CD4-positive, CD25-positive, alpha-beta regulatory T cell (primary cell): ENCODE measurements around the gene DUS3L. TPM values are rescaled to one million over a fixed set of nuclear protein-coding genes. Genes with fewer than 3 reads are reported as not detected.

Experiments
- ATAC-seq, 2 donors: fragments of 150-1000 bp; cut with Tn5 transposase; one replicate each; pipeline ENCODE4 v1.10.0; 2021; ENCODE audit warnings: low read depth in 2 of 2, moderate number of reproducible peaks in 2 of 2, moderate library complexity in 1 of 2
- DNase-seq, 3 donors: peaks; one replicate each; pipeline versions ENCODE4 v3.0.0 to v3.0.0-alpha.2; 2012 to 2022; ENCODE audit warnings: mixed read lengths in 1 of 3
- H3K27ac ChIP-seq: one replicate; pipeline ENCODE4 v1.7.0; 2013; ENCODE audit warnings: mild to moderate bottlenecking, low read length; ENCODE audit not compliant: insufficient read depth, poor library complexity, severe bottlenecking
- H3K27me3 ChIP-seq: one replicate; pipeline ENCODE4 v1.7.0; 2013; ENCODE audit warnings: low read length; ENCODE audit not compliant: control insufficient read depth, insufficient read depth
- H3K36me3 ChIP-seq: one replicate; pipeline ENCODE4 v1.7.0; 2013; ENCODE audit warnings: mild to moderate bottlenecking, low read length, moderate library complexity; ENCODE audit not compliant: control insufficient read depth, insufficient read depth
- H3K4me1 ChIP-seq: 2 replicates; pipeline ENCODE4 v1.7.0; 2013; ENCODE audit warnings: mild to moderate bottlenecking, low read length; ENCODE audit not compliant: insufficient read depth, control insufficient read depth, poor library complexity, severe bottlenecking
- H3K4me3 ChIP-seq: one replicate; pipeline ENCODE4 v1.7.0; 2013; ENCODE audit warnings: low read depth, mild to moderate bottlenecking, low read length, moderate library complexity
- H3K9me3 ChIP-seq, 2 experiments: 1 replicate in 1 of 2; 2 replicates in 1 of 2; pipeline ENCODE4 v1.7.0; 2013; ENCODE audit warnings: low read length in 2 of 2, mild to moderate bottlenecking in 1 of 2, moderate library complexity in 1 of 2; ENCODE audit not compliant: control insufficient read depth in 2 of 2
- H3K27ac Mint-ChIP-seq, 3 donors: one replicate each; pipeline ENCODE4 v1.8.0; 2020 to 2022; ENCODE audit warnings: mild to moderate bottlenecking in 3 of 3, mixed read lengths in 3 of 3, moderate library complexity in 2 of 3
- H3K27me3 Mint-ChIP-seq: one replicate; pipeline ENCODE4 v1.8.0; 2022; ENCODE audit warnings: mild to moderate bottlenecking, mixed read lengths
- H3K36me3 Mint-ChIP-seq: one replicate; pipeline ENCODE4 v1.8.0; 2020; ENCODE audit warnings: mixed read lengths
- H3K4me1 Mint-ChIP-seq, 4 donors: one replicate each; pipeline ENCODE4 v1.8.0; 2020 to 2022; ENCODE audit warnings: mixed read lengths in 4 of 4, mild to moderate bottlenecking in 1 of 4
- H3K4me3 Mint-ChIP-seq, 4 donors: one replicate each; pipeline ENCODE4 v1.8.0; 2020 to 2022; ENCODE audit warnings: mild to moderate bottlenecking in 4 of 4, mixed read lengths in 4 of 4, moderate library complexity in 3 of 4
- H3K9me3 Mint-ChIP-seq, 7 donors: one replicate each; pipeline ENCODE4 v1.8.0; 2020 to 2022; ENCODE audit warnings: mixed read lengths in 7 of 7, mild to moderate bottlenecking in 3 of 7, moderate library complexity in 2 of 7
- polyA plus RNA-seq, 4 donors: library from polyadenylated mRNA; unstranded; fragments of 300-500 nt; fragmentation: Illumina TruSeq; gene quantifications; one replicate each; pipeline ENCODE4 v1.2.3, GENCODE V29; 2021
- total RNA-seq: library from RNA; stranded (reverse); gene quantifications from one replicate; pipeline ENCODE4 v1.2.3, GENCODE V29; 2022

Gene DUS3L
- total and polyA plus RNA-seq, 5 donors from 2014 or later, result 25.4 to 129 (median 34.0) TPM

DNA sequence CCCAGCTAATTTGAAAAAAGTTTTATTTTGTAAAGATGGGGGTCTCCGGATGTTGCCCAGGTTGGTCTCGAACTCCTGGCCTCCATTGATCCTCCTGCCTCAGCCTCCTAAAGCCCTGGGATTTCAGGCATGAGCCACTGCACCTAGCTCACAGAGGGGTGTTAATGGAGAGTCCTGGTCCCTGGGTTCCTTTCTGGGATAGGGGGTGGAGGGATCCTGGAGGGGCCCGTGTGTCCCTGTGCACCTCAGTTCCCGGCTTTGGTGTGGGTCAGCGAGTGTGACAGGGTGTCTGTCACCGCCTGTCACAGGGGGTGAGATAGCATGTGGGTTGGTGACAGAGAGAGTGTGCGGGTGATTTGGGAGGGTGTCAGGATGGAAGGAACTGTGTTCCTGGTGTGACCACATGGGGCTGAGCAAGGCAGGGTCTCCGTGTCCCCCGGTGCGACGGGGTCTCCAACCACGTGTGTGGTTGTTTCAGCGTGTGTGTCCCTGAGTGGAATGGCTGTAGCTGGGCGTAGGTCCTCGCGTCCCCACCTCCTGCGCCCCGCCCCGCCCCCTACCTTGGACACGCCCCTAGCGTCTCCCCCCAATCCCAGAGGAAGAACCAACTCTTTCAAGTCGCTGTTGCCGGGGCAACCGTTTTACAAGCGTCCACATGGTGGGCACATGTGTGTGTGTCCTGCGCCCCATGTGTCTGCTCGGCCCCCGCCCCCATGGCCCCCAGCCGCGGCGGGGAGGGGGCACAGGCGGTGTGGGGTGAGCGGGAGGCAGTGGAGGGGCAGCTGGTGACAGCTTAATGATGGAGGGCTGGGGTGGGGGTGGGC, 11.0 kb upstream of the DUS3L start:
- Histone ChIP-seq H3K9me3 (no peaks in the 10 kb centered on the region), H3K4me3 (no peak overlapping the region), H3K36me3 (no peaks in the 10 kb centered on the region), H3K4me1 (peaks cover 20% of the 10 kb centered on the region), H3K27ac (no peak overlapping the region), H3K27me3 (peaks cover 5% of the 10 kb centered on the region)
- ATAC-seq (no peak), DNase-seq (no peak)
- Mint-ChIP-seq H3K9me3 (peaks cover 0 to 4% (median 0%) of the 10 kb centered on the region in 7 donors), H3K27me3 (peaks cover 42% of the 10 kb centered on the region), H3K36me3 (no peaks in the 10 kb centered on the region), H3K4me1 (peaks cover 0 to 32% (median 4%) of the 10 kb centered on the region in 4 donors), H3K4me3 (peak overlapping the region in 3 of 4 donors; percentile 41 to 79 (median 52)), H3K27ac (no peak overlapping the region)

DNA sequence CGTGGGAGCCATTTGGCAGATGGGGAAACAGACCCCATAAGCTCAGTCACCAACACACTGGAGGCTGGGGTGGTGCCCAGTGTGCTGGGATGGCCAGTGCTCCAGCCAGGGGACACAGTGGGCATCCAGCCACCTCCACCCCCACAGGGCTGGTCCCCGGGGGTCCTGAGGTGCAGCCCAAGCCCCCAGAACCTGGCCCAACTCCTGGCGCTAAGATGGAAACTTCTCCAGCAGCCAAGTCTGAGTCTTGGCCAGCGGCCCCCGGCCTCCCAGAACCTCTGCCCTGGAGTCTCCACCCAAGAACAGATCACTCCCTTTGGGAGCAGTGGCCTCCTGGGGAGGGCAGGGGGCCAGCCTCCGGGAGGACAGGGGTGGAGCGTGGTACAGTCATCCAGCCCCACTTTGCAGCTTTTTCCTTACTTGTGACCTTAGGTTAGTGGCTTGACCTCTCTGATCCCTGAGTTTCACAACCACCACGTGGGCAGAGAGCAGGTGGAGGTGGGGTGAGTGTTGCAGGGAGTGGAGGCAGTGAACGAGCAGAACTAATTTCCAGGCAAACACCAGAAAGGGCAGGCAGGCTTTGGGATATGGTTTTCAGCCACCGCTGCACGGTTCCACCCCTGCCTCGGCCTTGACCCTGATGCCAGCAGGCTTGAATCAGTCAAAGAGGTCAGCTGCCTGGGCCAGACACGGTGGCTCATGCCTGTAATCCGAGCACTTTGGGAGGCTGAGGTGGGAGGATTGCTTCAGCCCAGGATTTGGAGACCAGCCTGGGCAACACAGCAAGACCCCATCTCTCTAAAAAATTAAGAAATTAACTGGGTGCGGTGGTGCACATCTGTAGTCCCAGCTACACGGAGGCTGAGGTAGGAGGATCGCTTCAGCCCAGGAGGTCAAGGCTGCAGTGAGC, 9.7 kb upstream of the DUS3L start:
- ATAC-seq (no peak), DNase-seq (no peak)
- Mint-ChIP-seq H3K4me1 (peaks cover 0 to 25% (median 4%) of the 10 kb centered on the region in 4 donors), H3K4me3 (no peak overlapping the region), H3K36me3 (no peaks in the 10 kb centered on the region), H3K9me3 (peaks cover 0 to 4% (median 0%) of the 10 kb centered on the region in 7 donors), H3K27me3 (peaks cover 33% of the 10 kb centered on the region), H3K27ac (no peak overlapping the region)
- Histone ChIP-seq H3K9me3 (no peaks in the 10 kb centered on the region), H3K4me3 (no peak overlapping the region), H3K27me3 (peaks cover 5% of the 10 kb centered on the region), H3K27ac (no peak overlapping the region), H3K4me1 (peaks cover 18% of the 10 kb centered on the region), H3K36me3 (no peaks in the 10 kb centered on the region)

DNA sequence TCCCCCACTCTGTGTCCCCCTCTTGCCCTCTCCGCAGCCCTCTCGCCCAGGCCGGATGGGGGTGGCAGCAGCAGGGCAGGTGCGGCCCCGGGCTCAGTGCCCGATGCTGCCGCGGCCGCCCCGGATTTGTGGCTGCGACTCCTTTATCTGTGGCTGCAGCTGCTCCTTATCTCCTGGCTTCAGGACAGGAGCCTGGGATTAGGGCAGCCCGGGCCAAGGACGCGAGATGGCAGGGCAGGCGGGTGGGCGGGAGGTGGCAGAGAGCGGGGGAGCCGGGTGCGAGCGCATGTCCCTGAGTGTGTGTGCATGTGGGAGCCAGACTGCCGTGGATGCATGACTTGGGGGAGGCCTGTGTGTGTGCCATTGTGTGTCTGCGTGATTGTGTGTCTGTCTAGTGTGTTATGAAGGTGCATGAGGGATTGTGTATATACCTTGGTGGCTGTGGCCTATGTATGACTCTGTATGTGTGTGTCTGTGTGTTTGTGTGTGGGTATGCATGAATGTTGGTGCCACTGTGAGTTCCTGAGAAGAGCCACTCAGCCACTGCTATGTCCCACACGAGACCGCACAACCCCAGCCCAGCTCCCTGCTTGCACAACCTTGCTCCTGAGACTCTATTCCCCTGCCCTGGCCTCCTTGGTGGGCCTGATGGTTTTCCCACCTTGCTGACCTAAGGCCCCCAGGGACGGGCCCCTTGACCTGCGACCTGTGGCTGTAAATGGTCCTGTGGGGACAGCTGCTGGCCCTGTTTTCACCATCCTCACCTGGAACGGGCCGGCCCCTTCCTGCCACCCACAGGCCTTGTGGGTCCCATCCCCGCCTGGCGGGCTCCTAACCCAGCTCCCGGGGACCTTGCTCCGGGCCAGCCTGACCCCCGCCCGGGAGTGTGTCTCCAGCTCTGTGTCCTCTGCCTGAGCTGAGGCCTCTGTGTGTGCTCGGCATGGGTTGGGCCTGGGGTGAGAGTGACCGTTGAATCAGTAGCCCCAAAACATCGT, 8.6 kb upstream of the DUS3L start:
- no peak overlapping the region for H3K4me3 ChIP-seq
- H3K9me3 ChIP-seq, result no peaks in the 10 kb centered on the region
- no peak overlapping the region for H3K27ac ChIP-seq
- peaks cover 5% of the 10 kb centered on the region for H3K27me3 ChIP-seq
- H3K27ac Mint-ChIP-seq, result peak overlapping the region in 1 of 3 donors; percentile 22
- H3K4me1 ChIP-seq, result peaks cover 13% of the 10 kb centered on the region
- DNase-seq (no peak), ATAC-seq (no peak)
- H3K36me3 ChIP-seq, result no peaks in the 10 kb centered on the region
- H3K27me3 Mint-ChIP-seq, result peaks cover 29% of the 10 kb centered on the region
- no peaks in the 10 kb centered on the region for H3K36me3 Mint-ChIP-seq
- peaks cover 0 to 4% (median 0%) of the 10 kb centered on the region in 7 donors for H3K9me3 Mint-ChIP-seq
- peak overlapping the region in 1 of 4 donors; percentile 63 for H3K4me3 Mint-ChIP-seq
- H3K4me1 Mint-ChIP-seq, result peaks cover 0 to 22% (median 4%) of the 10 kb centered on the region in 4 donors

DNA sequence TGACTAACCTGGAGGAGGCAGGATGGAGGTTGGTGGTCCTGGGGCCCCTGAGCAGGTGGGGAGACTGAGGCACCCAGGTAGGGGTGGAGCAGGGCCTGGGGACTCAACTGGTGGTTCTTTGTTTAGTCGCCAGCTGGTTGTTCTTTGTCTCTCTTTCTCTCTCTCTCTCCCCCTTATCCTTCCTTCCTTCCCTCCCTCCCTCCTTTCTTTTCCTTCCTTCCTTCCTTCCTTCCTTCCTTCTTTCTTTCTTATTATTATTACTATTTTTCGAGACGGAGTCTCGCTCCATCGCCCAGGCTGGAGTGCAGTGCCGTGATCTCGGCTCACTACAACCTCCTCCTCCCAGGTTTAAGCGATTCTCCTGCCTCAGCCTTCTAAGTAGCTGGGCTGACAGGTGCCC, 7.3 kb upstream of the DUS3L start:
- no peak overlapping the region for H3K4me3 Mint-ChIP-seq
- no peak overlapping the region for H3K27ac Mint-ChIP-seq
- peaks cover 0 to 2% (median 0%) of the 10 kb centered on the region in 7 donors for H3K9me3 Mint-ChIP-seq
- no peak overlapping the region for H3K27ac ChIP-seq
- H3K4me3 ChIP-seq, result no peak overlapping the region
- no peaks in the 10 kb centered on the region for H3K36me3 Mint-ChIP-seq
- H3K9me3 ChIP-seq, result no peaks in the 10 kb centered on the region
- ATAC-seq (no peak), DNase-seq (no peak)
- no peaks in the 10 kb centered on the region for H3K36me3 ChIP-seq
- peaks cover 16% of the 10 kb centered on the region for H3K27me3 Mint-ChIP-seq
- H3K27me3 ChIP-seq, result peaks cover 4% of the 10 kb centered on the region
- peaks cover 0 to 10% (median 1%) of the 10 kb centered on the region in 4 donors for H3K4me1 Mint-ChIP-seq
- peaks cover under 1% of the 10 kb centered on the region for H3K4me1 ChIP-seq

DNA sequence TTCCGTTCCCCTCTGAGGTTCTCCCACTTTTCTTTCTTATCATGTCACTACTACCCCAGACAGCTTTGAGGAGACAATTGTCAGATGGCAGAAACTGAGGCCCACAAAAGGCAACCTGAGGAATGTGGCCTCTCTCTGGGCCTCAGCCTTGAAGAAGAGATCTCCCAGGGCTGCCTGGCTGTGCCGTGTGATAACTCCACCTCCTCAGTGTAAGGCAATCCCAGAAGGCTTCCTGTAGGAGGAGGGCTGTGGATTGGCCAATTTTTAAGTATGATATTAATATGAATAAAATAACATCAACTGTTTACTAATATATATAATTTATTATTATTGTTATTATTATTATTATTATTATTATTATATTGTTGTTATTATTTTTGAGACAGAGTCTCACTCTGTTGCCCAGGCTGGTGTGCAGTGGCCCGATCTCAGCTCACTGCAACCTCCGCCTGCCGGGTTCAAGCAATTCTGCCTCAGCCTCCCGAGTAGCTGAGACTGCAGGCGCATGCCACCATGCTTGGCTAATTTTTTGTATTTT, 4.5 kb upstream of the DUS3L start:
- no peaks in the 10 kb centered on the region for H3K4me1 ChIP-seq
- Mint-ChIP-seq H3K36me3 (peaks cover 7% of the 10 kb centered on the region), H3K27me3 (peaks cover 12% of the 10 kb centered on the region), H3K9me3 (peaks cover 0 to 2% (median 0%) of the 10 kb centered on the region in 7 donors), H3K4me1 (peaks cover 0 to 9% (median 6%) of the 10 kb centered on the region in 4 donors), H3K4me3 (no peak overlapping the region), H3K27ac (no peak overlapping the region)
- H3K9me3 ChIP-seq, result no peaks in the 10 kb centered on the region
- H3K27me3 ChIP-seq, result peaks cover 3% of the 10 kb centered on the region
- no peak overlapping the region for H3K4me3 ChIP-seq
- no peak overlapping the region for H3K27ac ChIP-seq
- no peak for DNase-seq
- ATAC-seq, result no peak
- no peaks in the 10 kb centered on the region for H3K36me3 ChIP-seq

DNA sequence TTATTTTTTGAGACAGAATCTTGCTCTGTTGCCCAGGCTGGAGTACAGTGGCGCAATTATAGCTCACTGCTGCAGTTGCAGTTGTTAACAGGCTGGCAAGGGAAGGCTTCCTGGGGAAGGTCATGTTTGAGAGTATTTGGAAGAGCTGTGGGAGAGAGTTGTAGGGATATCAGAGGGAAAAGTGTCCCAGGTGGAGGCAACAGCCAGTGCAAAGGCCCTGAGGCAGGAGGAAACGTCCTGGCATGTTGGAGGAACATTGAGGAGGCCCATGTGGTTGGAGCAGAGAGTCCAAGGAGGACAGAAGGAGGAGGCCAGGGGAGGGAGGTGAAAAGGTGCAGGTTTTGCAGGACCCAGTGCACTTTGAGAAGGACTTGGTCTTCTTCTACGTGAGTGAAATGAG, 2.2 kb upstream of the DUS3L start:
- no peak for ATAC-seq
- Histone ChIP-seq H3K36me3 (peaks cover 13% of the 10 kb centered on the region), H3K9me3 (no peaks in the 10 kb centered on the region), H3K4me3 (no peak overlapping the region), H3K27me3 (no peaks in the 10 kb centered on the region), H3K27ac (no peak overlapping the region), H3K4me1 (peaks cover 7% of the 10 kb centered on the region)
- no peak for DNase-seq
- H3K27me3 Mint-ChIP-seq, result peaks cover 11% of the 10 kb centered on the region
- H3K4me1 Mint-ChIP-seq, result peaks cover 0 to 14% (median 12%) of the 10 kb centered on the region in 4 donors
- H3K36me3 Mint-ChIP-seq, result peaks cover 16% of the 10 kb centered on the region
- H3K9me3 Mint-ChIP-seq, result peaks cover 0 to 1% (median 0%) of the 10 kb centered on the region in 7 donors
- H3K4me3 Mint-ChIP-seq, result no peak overlapping the region
- peak overlapping the region in 1 of 3 donors; percentile 65 for H3K27ac Mint-ChIP-seq
